PC-9 (cell line): ENCODE results near the gene SH3BP4.

ENCODE experiments used
- EZH2 ChIP-seq: fragments of 200-600 bp; sonication (generic); IDR thresholded peaks from 2 replicates; pipeline ENCODE4 v1.8.0; 2017; ENCODE audit warnings: antibody characterized with exemption, low read depth
- TF ChIP-seq, protein P1 (sequence below): fragments of 200-600 bp; sonication (generic); conservative IDR thresholded peaks from 2 replicates; pipeline ENCODE4 v1.6.1; 2017; ENCODE audit warnings: mixed run types, antibody characterized with exemption, mild to moderate bottlenecking, moderate library complexity

DNA sequence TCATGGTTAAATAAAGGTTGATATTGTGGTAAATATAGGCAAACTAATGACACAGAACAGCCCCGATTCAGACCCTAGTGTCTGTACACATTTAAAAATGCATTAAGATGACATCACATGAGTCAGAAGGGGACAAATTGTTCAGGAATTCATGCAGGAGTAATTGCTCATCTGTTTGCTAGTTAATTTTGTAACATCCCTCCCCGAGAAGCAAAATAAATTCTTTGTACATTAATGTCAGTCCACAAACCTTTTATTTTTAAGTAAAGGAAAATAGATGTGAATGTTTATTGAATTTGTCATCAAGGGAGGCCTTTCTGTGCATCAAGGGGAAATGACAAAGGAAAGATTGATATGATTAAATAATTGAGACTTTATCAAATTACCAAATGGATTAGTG is 69.9 kb downstream of the SH3BP4 start:
- no peak for TF ChIP-seq EZH2
- TF ChIP-seq, protein P1, sequence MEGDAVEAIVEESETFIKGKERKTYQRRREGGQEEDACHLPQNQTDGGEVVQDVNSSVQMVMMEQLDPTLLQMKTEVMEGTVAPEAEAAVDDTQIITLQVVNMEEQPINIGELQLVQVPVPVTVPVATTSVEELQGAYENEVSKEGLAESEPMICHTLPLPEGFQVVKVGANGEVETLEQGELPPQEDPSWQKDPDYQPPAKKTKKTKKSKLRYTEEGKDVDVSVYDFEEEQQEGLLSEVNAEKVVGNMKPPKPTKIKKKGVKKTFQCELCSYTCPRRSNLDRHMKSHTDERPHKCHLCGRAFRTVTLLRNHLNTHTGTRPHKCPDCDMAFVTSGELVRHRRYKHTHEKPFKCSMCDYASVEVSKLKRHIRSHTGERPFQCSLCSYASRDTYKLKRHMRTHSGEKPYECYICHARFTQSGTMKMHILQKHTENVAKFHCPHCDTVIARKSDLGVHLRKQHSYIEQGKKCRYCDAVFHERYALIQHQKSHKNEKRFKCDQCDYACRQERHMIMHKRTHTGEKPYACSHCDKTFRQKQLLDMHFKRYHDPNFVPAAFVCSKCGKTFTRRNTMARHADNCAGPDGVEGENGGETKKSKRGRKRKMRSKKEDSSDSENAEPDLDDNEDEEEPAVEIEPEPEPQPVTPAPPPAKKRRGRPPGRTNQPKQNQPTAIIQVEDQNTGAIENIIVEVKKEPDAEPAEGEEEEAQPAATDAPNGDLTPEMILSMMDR = no peak
